ENCODE results near the gene USP31. TPM values are rescaled to one million over a fixed set of nuclear protein-coding genes. Genes with fewer than 3 reads are reported as not detected.

Gene USP31
- total RNA-seq, 3 donors from 2014 or later = 6.7 to 40.7 (median 21.0) TPM

GRCh38 chr16:23027386-23027785 lies 121.9 kb downstream of the USP31 start:
- no peak for DNase-seq (ENCODE audit: low spot score in 2 of 2)
- peaks cover 0 to 8% of the 10 kb centered on the region in 2 donors for H3K27me3 ChIP-seq
- no peaks in the 10 kb centered on the region for H3K4me1 ChIP-seq
- TF ChIP-seq POLR2A (IDR thresholded peaks at IDR 0.05) (no peak), CTCF (IDR thresholded peaks at IDR 0.05) (no peak), POLR2AphosphoS5 (IDR thresholded peaks at IDR 0.05) (no peak)
- no peaks in the 10 kb centered on the region for H3K36me3 ChIP-seq
- no peak overlapping the region for H3K4me3 ChIP-seq
- intact Hi-C loops (cut with DNase I; ENCODE audit: low total_unique reads) = no loop called here
- no peaks in the 10 kb centered on the region for H3K9me3 ChIP-seq
- no peak overlapping the region for H3K27ac ChIP-seq

- DNase-seq (ENCODE audit: low spot score in 2 of 2) = no peak
- TF ChIP-seq POLR2AphosphoS5 (IDR thresholded peaks at IDR 0.05) = no peak
- TF ChIP-seq CTCF (IDR thresholded peaks at IDR 0.05) = no peak
- TF ChIP-seq POLR2A (IDR thresholded peaks at IDR 0.05) = no peak
- intact Hi-C loops (cut with DNase I; ENCODE audit: low total_unique reads) = no loop called here
- no peaks in the 10 kb centered on the region for H3K4me1 ChIP-seq
- H3K36me3 ChIP-seq = no peaks in the 10 kb centered on the region
- no peak overlapping the region for H3K27ac ChIP-seq
- H3K27me3 ChIP-seq = peaks cover 0 to 5% of the 10 kb centered on the region in 2 donors
- H3K4me3 ChIP-seq = no peak overlapping the region
- H3K9me3 ChIP-seq = no peaks in the 10 kb centered on the region
These were observed 122.4 kb downstream of the USP31 start for GRCh38 chr16:23026784-23027362.

GRCh38 chr16:23025692-23026307 lies 123.5 kb downstream of the USP31 start:
- intact Hi-C loops (cut with DNase I; ENCODE audit: low total_unique reads) = no loop called here
- TF ChIP-seq CTCF (IDR thresholded peaks at IDR 0.05) (no peak), POLR2AphosphoS5 (IDR thresholded peaks at IDR 0.05) (no peak), POLR2A (IDR thresholded peaks at IDR 0.05) (no peak)
- H3K27me3 ChIP-seq = no peaks in the 10 kb centered on the region
- DNase-seq (ENCODE audit: low spot score in 2 of 2) = no peak
- no peak overlapping the region for H3K27ac ChIP-seq
- H3K4me1 ChIP-seq = no peaks in the 10 kb centered on the region
- no peaks in the 10 kb centered on the region for H3K36me3 ChIP-seq
- no peaks in the 10 kb centered on the region for H3K9me3 ChIP-seq
- H3K4me3 ChIP-seq = no peak overlapping the region

GRCh38 chr16:23024044-23024443 lies 125.2 kb downstream of the USP31 start:
- Histone ChIP-seq H3K36me3 (no peaks in the 10 kb centered on the region), H3K27ac (no peak overlapping the region), H3K27me3 (no peaks in the 10 kb centered on the region), H3K4me3 (no peak overlapping the region), H3K4me1 (no peaks in the 10 kb centered on the region), H3K9me3 (no peaks in the 10 kb centered on the region)
- no peak for DNase-seq (ENCODE audit: low spot score in 2 of 2)
- intact Hi-C loops (cut with DNase I; ENCODE audit: low total_unique reads) = no loop called here
- TF ChIP-seq POLR2A (IDR thresholded peaks at IDR 0.05) (no peak), POLR2AphosphoS5 (IDR thresholded peaks at IDR 0.05) (no peak), CTCF (IDR thresholded peaks at IDR 0.05) (no peak)

- intact Hi-C loops (cut with DNase I; ENCODE audit: low total_unique reads) = no loop called here
- no peak for TF ChIP-seq CTCF (IDR thresholded peaks at IDR 0.05)
- no peak for TF ChIP-seq POLR2AphosphoS5 (IDR thresholded peaks at IDR 0.05)
- no peak for TF ChIP-seq POLR2A (IDR thresholded peaks at IDR 0.05)
- Histone ChIP-seq H3K27me3 (no peaks in the 10 kb centered on the region), H3K4me1 (no peaks in the 10 kb centered on the region), H3K36me3 (no peaks in the 10 kb centered on the region), H3K9me3 (no peaks in the 10 kb centered on the region), H3K4me3 (no peak overlapping the region), H3K27ac (no peak overlapping the region)
- DNase-seq (ENCODE audit: low spot score in 2 of 2) = no peak
These were observed 129.2 kb downstream of the USP31 start for GRCh38 chr16:23020084-23020483.
